HG03064 (cell line): ENCODE results near the gene SLTM.
"Not testable (repeated sequence)": the region's sequence is repeated elsewhere in the genome, so short reads cannot be mapped to it uniquely, and the experiment has no call there.

ENCODE experiments used
- ATAC-seq: cut with Tn5 transposase; IDR thresholded peaks from one replicate; pipeline ENCODE4 v1.9.1; 2021; ENCODE audit warnings: low read depth; ENCODE audit not compliant: unreplicated experiment

Gene SLTM

DNA sequence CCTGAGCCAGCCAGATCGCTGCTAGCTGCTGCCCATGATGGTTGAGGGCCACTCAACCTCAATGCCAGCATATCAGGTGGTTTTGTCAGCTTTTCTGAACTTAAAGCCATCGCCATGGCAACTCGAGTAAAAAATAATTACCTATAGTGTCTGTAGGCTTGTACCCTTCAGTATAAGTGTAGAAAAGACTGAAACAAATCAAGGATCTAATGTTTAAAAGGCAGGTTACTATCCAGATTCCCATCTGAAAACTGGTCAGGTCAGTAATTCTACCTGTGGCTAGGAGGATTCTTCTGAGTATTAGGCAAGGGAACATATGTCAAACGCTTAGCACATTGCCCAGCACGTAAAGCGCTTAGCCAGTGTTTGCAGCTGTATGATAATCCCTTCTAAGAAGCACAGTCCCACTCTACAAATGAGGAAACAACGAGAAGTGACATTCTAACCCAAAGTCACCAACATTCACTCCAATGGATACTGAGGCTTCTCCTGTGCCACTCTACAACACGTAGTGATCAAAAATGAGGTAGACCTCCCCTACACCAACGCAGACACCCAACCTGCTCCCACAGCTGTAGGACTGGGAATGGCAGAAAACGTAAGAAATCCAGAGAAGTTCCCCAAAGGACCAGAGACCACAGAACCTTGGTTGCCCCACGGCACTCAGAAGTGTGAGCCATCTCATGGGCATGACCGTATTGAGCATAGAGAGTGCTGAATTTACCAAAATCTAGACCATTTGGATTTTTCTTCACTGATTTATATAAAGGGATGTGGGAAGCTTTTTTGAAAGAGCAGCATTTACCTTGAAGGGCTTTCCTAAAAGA is 55.3 kb downstream of the SLTM start:
- ATAC-seq = no peak

DNA sequence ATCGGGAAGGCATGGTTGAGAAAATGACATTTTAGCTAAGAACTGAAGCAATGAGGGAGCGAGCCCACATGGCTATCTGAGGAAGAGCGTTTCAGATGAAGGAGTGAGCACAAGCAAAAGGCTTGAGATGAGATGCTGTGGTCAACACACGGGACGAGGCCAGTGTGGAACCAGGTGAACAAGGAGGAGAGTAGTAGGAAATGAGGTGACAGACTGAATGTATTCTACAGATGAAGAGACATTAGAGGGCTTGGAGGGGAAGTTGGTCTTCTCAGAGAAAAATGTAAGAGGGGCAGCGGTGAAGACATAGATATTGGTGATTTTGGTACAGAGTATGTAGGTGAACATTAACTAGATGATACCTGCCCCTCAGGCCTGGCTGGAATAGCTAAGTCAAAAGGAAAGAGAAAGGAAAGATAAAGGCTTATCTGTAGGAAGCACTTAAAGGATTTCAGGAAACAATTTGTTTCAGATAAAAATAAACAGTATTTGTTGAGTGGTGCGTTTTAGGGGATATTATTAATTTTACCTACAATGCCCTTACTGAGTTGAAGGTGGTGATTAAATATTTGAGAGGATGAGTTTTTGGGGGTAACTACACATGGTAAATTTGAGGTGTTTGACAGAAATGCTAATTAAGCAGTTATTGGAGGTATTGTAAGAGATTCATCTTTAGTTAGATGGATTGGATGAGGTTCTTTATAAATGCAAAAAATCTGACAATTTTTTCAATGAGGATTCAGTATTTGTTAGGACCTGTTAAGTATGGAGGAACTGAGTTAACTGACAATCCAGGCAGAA is 57.0 kb downstream of the SLTM start:
- no peak for ATAC-seq

DNA sequence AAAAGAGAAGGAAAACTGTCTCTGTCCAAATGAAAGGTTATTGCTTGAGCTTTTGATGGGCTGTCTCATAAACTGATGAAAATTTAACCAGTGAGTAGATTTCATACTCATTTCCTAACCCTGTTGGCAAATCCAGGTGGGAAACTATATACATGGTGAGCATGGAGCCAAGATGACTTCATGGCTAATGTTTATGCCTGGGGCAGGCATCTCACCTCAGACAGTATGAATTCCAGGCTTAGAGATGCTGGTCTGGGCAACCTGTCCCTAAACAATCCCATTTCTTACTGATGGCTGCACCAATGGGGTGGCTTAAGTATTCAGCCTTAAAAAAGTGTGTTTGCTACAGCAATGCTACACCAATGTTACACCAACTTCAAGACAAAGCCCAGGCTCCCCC is 58.1 kb downstream of the SLTM start:
- ATAC-seq = no peak

DNA sequence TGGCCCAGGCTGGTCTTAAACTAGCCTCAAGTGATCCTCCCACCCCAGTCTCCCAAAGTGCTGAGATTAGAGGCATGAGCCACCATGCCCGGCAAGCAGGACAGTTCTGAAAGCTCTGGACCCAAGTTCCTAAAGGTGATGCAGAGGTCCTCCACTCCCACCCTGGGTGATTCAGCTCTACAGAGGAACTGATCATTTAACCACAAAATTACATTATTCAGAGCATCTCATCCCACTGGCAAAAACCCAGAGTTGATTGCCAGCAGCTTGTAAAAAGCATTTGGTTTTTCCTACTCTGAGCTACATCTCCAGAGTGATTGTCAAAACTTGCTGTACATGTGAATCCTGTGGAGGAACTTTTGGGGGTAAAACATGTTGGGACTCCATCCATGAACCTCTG is 60.2 kb downstream of the SLTM start:
- no peak for ATAC-seq

DNA sequence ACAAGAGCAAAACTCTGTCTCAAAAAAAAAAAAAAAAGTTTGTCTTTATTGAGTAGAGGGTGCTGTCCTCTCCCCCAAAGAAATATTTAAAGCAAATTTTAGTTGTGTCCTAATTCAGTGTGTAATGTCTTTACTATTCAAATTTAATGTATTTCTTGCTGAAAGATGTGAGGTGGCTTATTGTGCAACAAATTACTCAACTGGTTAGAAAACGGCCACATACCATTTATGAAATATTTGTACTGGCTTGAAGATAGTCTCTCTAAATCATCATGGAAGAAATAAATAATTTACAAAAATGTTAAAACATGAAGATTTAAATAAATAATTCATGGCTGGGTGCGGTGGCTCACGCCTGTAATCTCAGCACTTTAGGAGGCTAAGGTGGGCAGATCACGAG is 63.0 kb downstream of the SLTM start:
- no peak for ATAC-seq

DNA sequence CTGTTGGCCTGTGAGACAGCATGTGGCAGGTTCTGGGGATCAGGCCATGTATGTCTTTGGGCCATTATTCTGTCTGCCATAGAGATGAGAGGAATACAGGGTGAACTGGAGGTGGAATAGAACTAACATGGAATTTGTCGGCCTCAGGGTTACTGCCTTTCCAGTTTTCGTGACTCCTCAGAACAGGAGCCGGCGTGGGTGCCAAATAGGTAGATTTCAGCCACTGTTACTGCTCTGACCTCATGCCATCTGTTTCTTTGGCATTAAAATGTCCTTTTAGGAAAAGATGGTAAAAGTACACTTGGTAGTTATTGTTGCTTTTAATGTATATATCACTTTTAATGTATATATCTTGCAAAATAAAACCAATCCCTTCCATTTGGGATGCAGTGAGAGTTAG is 65.6 kb downstream of the SLTM start:
- ATAC-seq = no peak

DNA sequence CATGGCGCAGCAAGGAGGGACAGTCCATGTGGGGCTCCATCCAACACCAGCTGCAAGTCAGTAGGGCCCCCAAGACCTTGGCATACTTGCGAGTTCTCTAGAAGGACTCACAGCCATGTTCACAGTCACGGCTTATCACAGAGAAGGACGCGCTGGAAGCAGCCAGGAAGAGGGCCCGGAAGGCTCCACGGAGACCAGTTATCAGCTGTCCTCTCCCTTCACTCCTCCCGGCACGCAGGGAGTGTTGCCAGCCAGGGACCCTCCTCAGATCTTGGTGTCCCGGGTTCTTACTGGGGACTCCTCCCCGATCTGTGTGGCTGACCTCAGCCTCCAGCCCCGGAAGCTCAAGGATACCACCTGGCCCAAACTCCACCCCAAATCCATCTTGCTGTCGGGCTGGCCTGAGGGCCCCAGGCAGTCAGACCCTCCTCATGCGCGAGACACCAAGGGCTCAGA is 68.0 kb downstream of the SLTM start:
- ATAC-seq = no peak

DNA sequence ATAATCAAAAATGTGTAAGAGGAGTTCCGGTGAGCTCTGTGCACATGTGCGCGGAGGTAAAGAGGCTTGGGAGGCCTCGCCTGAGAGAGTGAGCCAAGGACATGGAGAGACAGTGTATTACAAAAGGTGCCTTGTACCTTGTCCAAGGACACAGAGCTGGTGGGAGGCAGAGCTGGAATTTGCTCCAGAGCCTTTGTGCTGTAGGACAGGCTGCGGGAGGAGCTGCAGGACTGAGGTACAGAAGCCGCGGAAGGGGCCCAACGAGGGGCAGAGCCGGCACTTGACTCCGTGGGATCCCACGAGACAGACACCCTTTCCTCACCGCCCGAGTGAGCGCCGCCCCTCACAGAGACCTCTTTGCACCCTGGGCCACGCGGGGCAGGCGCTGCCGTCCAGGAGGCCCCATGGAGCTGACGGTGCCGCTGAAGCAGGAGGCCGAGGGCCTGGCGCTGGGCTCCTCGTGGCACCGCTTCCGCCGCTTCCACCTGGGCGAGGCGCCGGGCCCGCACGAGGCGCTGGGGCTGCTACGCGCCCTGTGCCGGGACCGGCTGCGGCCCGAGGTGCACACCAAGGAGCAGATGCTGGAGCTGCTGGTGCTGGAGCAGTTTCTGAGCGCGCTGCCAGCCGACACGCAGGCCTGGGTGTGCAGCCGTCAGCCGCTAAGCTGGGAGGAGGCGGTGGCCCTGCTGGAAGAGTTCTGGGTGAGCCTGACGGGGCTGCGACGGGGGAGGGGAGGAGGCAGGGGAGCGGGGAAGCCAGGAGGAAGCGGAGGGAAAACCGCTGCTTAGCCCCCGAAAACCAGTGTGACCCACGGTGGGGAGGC is 68.7 kb downstream of the SLTM start:
- ATAC-seq = no peak

DNA sequence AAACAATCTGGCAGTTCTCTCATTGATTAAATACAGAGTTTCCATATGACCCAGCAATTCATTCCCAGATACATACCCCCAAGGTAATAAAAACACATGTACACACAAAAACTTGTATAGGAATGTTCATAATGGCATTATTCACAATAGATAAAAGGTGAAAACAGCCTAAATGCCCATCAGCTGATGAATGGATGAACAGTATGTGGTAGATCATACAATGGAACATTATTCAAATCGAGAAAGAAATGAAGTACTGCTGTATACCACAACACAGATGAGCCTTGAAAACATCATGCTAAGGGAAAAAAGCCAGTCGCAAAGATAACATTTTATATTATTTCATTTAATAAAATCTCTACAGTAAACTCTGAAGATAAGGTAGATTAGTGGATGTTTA is 71.2 kb downstream of the SLTM start:
- no peak for ATAC-seq

DNA sequence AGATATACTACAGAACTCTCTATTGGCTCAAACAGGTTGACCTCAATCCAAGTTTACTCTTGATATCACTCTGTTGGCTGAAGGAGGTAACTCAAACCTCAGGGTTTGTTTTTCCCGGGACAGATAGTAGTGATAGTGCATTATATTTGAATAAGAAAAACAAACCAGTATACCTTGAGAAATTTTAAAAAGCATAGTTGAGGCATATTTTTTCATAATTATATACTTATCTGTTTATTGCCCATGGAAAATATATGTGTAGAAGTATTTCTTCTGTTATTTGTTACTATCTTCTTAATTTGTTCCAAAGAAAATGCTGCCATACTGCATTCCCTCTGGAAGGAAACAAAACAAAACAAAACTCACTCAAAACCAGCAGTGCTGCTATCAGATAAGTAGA is 76.9 kb downstream of the SLTM start:
- ATAC-seq = not testable (repeated sequence)

DNA sequence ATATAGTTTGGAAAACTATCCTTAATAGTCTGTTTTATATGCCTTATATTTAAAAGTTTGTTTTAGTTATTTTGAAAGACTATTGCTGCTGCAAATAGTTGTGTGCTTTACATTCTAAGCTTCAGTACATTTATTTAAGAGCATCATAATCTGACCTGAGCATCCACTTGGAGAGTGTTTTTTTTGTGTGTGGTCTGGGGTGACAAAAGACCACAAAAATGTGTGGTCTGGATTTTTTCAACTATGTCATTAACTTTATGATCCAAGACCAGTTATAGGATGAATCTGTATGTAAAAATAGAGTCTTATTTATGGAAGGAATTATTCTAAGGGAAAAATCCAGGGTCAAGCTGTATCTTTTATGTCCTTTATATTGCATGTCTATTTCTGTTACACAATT is 77.4 kb downstream of the SLTM start:
- ATAC-seq = no peak

DNA sequence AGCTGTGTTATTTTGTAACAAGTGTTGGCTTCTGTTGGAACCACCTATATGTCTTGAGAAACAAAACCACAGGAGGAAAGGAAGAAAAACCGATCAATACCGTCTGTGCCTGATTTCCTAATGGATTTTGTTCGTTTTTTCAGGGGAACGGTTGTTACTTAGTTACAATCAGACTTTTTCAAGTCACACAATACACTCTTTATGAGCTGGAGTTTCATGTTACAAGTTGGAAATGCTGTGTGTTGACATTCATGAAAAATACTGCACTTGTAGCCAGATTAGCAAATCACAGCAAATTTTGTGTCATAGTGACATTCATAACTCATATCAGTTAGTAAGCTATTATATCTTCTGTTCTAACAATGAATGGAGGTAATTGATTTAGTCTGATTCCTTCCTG is 78.9 kb downstream of the SLTM start:
- ATAC-seq = no peak

DNA sequence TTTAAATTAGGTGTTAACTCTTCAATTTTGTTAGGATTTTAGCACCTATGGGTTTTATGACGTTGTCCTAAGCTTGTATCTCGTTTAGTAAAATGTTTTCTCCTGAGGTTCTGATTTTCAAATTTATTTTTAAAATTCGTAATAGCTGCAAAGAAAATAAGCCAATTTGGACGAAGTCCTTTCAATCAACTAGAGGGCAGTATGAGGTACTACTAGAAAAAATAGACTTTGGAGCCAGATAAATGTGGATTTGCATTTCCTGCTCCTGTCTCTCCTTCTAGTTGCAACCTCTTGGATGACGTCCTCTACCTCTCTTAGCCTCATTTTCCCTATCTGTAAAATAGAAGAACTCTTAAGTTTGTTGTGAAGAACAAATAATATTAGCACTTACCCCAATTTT is 81.1 kb downstream of the SLTM start:
- ATAC-seq = no peak

DNA sequence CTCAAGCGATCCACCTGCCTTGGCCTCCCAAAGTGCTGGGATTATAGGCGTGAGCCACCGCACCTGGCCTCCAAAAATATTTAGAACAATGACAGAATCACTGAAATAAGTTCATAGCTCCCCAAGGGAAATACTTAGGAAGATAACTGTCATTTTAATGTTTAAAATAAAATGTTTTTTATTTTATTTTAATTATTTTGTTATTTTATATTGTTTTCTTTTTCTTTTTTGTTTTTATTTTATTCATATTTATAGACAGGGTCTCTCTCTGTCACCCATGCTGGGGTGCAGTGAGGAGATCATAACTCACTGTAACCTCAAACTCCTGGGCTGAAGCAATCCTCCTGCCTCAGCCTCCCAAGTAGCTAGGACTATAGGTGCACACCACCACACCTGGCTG is 82.3 kb downstream of the SLTM start:
- ATAC-seq = not testable (repeated sequence)

DNA sequence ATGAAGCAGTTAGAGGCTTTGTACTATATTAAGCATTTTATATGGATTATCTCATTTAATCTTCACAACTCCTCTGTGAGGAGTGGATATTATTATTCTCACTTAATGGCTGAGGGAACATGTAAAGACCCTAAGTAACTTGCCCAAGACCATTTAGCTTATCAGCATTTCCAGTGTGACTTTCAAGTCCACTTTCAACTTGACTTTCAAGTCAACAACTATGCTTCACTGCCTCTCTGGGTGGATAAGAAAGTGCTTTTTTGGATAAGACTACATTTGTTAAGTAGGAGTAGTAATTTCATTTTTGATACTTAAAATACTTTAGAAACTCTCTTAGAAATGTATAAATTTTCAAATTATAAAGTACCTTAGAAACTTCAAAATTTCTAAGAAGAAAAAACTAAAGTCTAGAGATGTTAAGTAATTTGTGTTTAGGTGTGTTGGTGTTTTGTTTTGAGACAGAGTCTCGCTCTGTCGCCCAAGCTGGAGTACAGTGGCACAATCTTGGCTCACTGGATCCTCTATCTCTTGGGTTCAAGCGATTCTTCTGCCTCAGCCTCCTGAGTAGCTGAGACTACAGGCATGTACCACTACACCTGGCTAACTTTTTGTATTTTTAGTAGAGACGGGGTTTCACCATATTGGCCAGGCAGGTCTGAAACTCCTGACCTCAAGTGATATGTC is 90.6 kb downstream of the SLTM start:
- no peak for ATAC-seq

DNA sequence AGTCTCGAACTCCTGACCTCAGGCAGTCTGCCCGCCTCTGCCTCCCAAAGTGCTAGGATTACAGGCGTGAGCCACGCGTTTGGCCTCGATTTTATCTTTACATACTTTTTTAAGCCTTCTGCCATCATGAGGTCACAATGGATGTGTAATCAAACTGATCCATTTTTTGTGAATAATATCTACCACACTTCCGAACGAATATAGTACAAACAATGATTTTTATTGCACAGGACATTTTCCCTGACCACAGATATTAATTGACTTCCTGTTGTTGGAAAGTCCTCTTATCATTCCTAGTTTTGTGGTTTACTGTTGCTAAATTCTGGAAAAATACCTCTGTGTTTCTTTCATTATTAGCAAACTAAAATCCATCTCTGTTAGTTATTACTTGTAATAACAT is 93.4 kb downstream of the SLTM start:
- no peak for ATAC-seq

DNA sequence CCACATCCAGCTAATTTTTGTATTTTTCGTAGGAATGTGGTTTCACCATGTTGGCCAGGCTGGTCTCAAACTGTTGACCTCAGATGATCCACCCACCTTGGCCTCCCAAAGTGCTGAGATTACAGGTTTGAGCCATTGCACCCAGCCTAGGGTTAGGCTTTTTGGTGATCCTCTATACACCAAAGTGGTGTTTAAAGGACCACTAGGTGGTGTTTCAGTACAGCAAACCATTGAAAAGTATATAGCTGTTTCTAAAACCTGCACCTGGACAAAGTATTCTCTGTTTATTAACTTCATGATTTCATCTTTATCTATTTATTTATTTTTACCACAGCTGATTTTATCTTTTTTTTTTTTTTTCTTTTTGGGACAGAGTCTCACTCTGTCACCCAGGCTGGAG is 94.0 kb downstream of the SLTM start:
- no peak for ATAC-seq

DNA sequence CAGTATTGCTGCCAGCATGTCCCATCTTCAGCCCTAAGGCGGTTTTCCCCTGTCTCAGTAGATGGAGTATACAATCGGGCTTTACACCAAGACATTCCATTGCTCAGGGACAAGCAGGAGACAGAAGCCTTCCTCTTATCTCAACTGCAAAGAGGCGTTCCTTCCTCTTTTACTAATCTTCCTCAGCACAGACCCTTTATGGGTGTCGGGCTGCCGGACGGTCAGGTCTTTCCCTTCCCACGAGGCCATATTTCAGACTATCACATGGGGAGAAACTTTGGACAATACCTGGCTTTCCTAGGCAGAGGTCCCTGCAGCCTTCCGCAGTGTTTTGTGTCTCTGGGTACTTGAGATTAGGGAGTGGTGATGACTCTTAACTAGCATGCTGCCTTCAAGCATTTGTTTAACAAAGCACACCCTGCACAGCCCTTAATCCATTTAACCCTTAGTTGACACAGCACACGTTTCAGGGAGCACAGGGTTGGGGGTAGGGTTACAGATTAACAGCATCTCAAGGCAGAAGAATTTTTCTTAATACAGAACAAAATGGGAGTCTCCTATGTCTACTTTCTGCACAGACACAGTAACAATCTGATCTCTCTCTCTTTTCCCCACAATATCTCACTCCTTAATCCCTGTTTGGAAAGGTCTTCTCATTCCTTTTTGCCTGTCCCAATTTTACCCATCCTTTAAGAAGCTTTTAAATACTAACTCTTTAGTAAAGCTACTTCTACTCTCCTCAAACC is 99.6 kb downstream of the SLTM start:
- ATAC-seq = not testable (repeated sequence)

DNA sequence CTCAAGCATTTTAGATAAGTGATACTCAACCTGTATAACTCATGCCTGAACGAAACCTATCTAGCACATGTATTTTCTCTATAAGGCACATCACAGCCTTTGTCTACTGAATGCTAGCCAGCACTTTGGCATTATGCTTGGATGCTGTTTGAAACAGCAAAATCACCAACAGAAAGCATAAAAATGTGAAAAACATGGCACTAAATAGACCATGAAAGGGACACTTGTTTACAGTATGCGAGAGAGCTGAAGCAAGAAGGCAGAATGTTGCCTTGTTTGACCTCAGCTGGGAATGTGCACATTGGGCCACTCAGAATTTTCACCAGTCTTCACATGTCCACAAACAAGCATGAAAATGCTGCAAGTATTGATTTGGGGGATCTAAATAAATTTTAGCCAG is 102.9 kb downstream of the SLTM start:
- no peak for ATAC-seq
